ENCODE data around the gene FABP7.

DNA sequence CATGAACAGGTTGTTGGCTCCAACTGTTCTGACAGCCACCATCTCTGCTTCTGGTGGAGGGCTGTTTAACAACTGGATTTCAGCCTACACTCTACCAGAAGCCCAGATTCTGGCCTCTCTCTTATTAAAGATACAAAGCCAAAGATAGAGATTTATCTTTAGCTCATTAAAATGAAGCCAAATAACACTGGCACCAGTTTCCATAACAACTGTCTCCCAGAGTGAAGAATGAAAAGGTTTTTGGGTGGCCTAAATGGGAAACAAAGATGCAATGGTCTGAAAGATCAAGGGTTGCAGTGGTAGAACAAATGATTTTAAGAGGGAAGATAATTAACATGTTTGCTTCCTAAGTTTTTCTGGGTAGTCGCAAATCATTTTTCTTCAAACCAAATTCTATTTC is 6.4 kb downstream of the FABP7 start:
- TF ChIP-seq GLIS3 (CRISPR knock-in tag; IDR thresholded peaks at IDR 0.05) (no peak), ZC3H10 (CRISPR knock-in tag; IDR thresholded peaks at IDR 0.05) (no peak), SNAI2 (CRISPR knock-in tag; IDR thresholded peaks at IDR 0.05) (no peak)
